Tibial artery (tissue), 4 donors: ENCODE data around the gene RNF121.
A peak's percentile ranks its signal among the peaks of the same experiment; 100 is the strongest.

Source experiments
- DNase-seq, 2 donors: peaks; one replicate each; pipeline ENCODE4 v3.0.0-alpha.2; 2019
- H3K27ac ChIP-seq, 2 donors: fragments of 200-600 bp; sonication (generic) in 1 of 2; 1 replicate in 1 of 2; 2 replicates in 1 of 2; pipeline ENCODE4 v1.5.1; 2018 to 2019; ENCODE audit warnings: mild to moderate bottlenecking in 1 of 2
- H3K27me3 ChIP-seq, 2 donors: fragments of 200-600 bp; sonication (generic) in 1 of 2; one replicate each; pipeline versions ENCODE4 v1.5.1 to v1.6.0; 2016 to 2019
- H3K36me3 ChIP-seq, 3 donors: fragments of 200-600 bp; sonication (generic) in 2 of 3; one replicate each; pipeline ENCODE4 v1.5.1; 2016 to 2019; ENCODE audit warnings: mild to moderate bottlenecking in 2 of 3
- H3K4me1 ChIP-seq, 4 donors: fragments of 200-600 bp; sonication (generic) in 2 of 4; 1 replicate in 3 of 4; 2 replicates in 1 of 4; pipeline ENCODE4 v1.5.1; 2016 to 2019
- H3K4me3 ChIP-seq, 2 donors: fragments of 200-600 bp; sonication (generic) in 1 of 2; 1 replicate in 1 of 2; 2 replicates in 1 of 2; pipeline ENCODE4 v1.5.1; 2018 to 2019; ENCODE audit warnings: mild to moderate bottlenecking in 2 of 2
- H3K9me3 ChIP-seq, 3 donors: fragments of 200-600 bp; sonication (generic) in 1 of 3; one replicate each; pipeline ENCODE4 v1.5.1; 2016 to 2019
- intact Hi-C: fragments of 100-400 bp; cut with DNase I; formaldehyde crosslinking; loops from one replicate; pipeline ENCODE4 v1.15.0; 2023; ENCODE audit warnings: low total_unique reads
- TF ChIP-seq, protein P1 (sequence below), 2 experiments: fragments of 200-600 bp in 1 of 2; fragments of 450-650 bp in 1 of 2; IDR thresholded peaks; one replicate each; pipeline ENCODE4 v1.5.1; 2017 to 2019; ENCODE audit warnings: antibody characterized with exemption in 2 of 2, mild to moderate bottlenecking in 1 of 2, moderate library complexity in 1 of 2

The RNF121 gene

DNA sequence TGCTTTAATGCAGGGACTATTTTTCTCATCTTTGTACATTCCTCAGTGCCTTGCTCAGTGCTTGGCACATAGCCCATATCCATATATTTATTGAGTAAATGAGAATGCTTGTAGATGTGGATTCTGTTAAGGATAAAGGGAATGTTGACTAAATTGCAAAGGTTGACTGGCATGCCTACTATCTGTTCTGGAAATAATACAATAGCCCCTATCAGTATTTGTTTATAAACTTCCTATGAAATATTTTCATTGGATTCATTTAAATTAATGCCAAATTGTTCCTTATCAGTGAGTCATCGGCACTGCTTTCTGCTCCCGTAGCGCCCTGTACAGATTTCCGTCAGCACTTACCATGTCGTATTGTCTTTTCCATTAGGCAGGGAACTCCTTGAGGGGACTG is 8.0 kb downstream of the RNF121 start:
- H3K27me3 ChIP-seq: no peaks in the 10 kb centered on the region
- H3K36me3 ChIP-seq: no peaks in the 10 kb centered on the region
- H3K4me1 ChIP-seq: peaks cover 0 to 75% (median 42%) of the 10 kb centered on the region in 4 donors
- no peak overlapping the region for H3K4me3 ChIP-seq
- no peaks in the 10 kb centered on the region for H3K9me3 ChIP-seq
- H3K27ac ChIP-seq: peak overlapping the region; percentile 73 to 83
- TF ChIP-seq, protein P1, sequence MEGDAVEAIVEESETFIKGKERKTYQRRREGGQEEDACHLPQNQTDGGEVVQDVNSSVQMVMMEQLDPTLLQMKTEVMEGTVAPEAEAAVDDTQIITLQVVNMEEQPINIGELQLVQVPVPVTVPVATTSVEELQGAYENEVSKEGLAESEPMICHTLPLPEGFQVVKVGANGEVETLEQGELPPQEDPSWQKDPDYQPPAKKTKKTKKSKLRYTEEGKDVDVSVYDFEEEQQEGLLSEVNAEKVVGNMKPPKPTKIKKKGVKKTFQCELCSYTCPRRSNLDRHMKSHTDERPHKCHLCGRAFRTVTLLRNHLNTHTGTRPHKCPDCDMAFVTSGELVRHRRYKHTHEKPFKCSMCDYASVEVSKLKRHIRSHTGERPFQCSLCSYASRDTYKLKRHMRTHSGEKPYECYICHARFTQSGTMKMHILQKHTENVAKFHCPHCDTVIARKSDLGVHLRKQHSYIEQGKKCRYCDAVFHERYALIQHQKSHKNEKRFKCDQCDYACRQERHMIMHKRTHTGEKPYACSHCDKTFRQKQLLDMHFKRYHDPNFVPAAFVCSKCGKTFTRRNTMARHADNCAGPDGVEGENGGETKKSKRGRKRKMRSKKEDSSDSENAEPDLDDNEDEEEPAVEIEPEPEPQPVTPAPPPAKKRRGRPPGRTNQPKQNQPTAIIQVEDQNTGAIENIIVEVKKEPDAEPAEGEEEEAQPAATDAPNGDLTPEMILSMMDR (IDR thresholded peaks at IDR 0.05): no peak
- intact Hi-C loops: no loop called here
- DNase-seq: no peak

DNA sequence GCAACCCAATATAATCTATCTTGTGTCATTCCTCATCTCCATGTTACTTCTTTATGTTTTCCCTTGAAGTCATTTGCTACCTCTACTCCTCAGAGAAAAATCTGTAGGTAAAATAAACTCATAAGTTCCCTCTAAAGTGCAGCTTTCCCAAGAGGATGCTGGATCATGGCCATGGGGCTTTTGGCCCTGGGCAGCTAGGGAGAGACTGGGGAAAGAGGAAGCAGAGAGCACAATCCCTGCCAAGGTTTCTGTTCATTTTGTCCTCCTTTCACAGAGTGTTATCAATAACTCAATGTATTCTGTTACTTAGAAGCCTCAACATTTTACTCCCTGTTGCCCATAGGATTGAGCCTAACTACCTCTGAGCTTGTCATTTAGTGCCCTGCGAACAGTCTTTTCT is 9.0 kb downstream of the RNF121 start:
- peaks cover 0 to 77% (median 37%) of the 10 kb centered on the region in 4 donors for H3K4me1 ChIP-seq
- H3K4me3 ChIP-seq: peak overlapping the region in 1 of 2 donors; percentile 1
- H3K27me3 ChIP-seq: no peaks in the 10 kb centered on the region
- H3K36me3 ChIP-seq: no peaks in the 10 kb centered on the region
- intact Hi-C loops: no loop called here
- peak overlapping the region; percentile 73 to 83 for H3K27ac ChIP-seq
- TF ChIP-seq, protein P1 (IDR thresholded peaks at IDR 0.05): no peak
- peak; percentile 41 to 72 for DNase-seq
- no peaks in the 10 kb centered on the region for H3K9me3 ChIP-seq

DNA sequence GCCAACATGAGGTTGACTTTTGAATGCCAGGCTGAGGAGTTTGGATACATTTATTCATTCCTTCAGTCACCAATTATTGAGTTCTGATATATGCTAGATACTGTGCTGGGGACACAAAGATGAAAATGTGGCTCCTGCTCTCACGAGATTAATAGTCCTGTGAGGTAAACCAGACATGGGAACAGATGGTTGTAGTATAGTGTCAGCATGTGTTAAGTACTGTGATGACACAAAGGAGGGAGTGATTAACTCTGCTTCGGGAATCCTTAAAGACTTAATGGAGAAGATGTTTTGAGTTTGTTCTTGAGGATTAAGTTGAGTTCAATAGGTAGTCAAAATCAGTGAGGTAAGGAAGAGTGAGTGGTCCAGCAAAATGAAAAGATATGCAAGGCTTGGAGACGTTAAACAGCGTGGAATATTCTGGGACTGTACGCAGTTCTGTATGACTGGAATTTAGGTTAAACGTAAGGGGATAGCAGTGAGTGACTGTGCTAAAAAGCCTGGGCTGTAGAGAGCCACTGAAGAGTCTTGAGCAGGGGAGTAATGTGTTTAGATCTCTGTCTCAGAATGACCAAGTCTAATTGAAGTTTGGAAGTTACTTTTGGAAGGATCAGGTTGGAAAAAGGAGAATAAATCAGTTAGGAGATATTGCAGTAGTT is 11.8 kb downstream of the RNF121 start:
- H3K36me3 ChIP-seq: no peaks in the 10 kb centered on the region
- no peaks in the 10 kb centered on the region for H3K9me3 ChIP-seq
- H3K27me3 ChIP-seq: no peaks in the 10 kb centered on the region
- TF ChIP-seq, protein P1 (IDR thresholded peaks at IDR 0.05): no peak
- DNase-seq: no peak
- no peak overlapping the region for H3K4me3 ChIP-seq
- no peak overlapping the region for H3K27ac ChIP-seq
- peaks cover 0 to 86% (median 29%) of the 10 kb centered on the region in 4 donors for H3K4me1 ChIP-seq
- intact Hi-C loops: no loop called here

DNA sequence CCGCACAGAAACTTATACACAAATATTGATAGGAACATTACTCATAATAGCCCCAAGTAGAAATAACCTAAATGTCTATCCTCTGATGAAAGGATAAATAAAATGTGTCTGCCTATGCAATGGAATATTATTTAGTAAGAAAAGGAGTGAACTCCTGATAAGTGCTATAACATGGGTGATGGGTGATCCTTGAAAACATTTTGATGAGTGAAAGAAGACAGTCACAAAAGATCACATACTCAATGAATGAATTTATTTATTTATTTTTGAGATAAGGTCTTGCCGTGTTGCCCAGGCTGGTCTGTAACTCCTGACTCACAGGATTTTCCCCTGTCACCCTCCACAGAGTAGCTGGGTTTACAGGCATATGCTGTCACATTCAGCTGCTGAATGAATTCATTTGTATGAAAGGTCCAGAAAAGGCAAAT is 17.3 kb downstream of the RNF121 start:
- H3K27me3 ChIP-seq: no peaks in the 10 kb centered on the region
- peaks cover 0 to 70% (median 24%) of the 10 kb centered on the region in 4 donors for H3K4me1 ChIP-seq
- TF ChIP-seq, protein P1 (IDR thresholded peaks at IDR 0.05): no peak
- no peak overlapping the region for H3K4me3 ChIP-seq
- DNase-seq: no peak
- no peaks in the 10 kb centered on the region for H3K36me3 ChIP-seq
- no peaks in the 10 kb centered on the region for H3K9me3 ChIP-seq
- intact Hi-C loops: no loop called here
- no peak overlapping the region for H3K27ac ChIP-seq

DNA sequence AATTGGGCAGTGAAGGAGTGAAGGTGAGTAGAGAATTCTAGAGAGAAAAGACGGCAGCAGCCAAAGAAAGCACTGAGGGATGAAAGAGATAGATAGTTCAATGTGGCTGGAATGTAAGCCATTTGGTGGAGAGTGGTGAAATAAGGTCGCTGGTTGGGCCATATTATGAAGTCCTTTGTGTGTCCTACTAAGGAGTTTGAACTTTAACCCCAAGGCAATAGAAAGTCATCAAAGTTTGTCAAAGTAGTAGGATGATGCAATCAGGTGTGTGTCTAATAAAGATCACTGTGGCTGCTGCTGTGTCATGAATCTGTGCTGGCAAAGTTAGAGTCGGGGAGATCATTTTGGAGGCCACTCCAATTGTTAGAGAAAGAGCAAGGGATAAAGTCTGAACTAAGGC is 18.7 kb downstream of the RNF121 start:
- TF ChIP-seq, protein P1 (IDR thresholded peaks at IDR 0.05): no peak
- no peak overlapping the region for H3K27ac ChIP-seq
- no peaks in the 10 kb centered on the region for H3K36me3 ChIP-seq
- H3K27me3 ChIP-seq: no peaks in the 10 kb centered on the region
- H3K4me1 ChIP-seq: peaks cover 0 to 60% (median 24%) of the 10 kb centered on the region in 4 donors
- intact Hi-C loops: no loop called here
- no peaks in the 10 kb centered on the region for H3K9me3 ChIP-seq
- H3K4me3 ChIP-seq: no peak overlapping the region
- no peak for DNase-seq
